Measurements from ENCODE around the gene WIPF1. TPM values are rescaled to one million over a fixed set of nuclear protein-coding genes. Genes with fewer than 3 reads are reported as not detected.

The WIPF1 gene
- total and polyA plus RNA-seq, 8 donors, result 4.7 to 26.8 (median 6.2) TPM

DNA sequence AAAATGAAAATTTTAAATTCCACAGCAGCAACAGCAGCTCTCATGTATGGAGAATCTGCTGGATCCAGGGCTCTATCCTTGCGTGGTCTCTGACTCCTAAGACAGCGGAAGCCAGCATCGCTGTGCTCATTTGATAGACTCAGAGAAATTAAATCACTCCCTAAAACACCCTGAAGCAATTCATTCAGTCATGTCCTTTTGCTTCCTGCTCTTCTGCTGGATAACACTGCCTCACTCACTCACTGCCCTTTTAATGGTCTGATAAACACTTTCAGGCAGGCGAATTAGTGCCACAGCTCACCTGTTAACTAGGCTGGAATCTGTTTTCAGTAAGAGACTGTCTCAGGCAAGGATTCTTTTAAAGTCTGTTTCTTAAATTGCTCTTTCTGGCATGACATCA lies 10.0 kb downstream of the WIPF1 start:
- Histone ChIP-seq H3K4me3 (no peak overlapping the region), H3K27ac (no peak overlapping the region), H3K9me3 (no peaks in the 10 kb centered on the region), H3K36me3 (no peaks in the 10 kb centered on the region), H3K27me3 (no peaks in the 10 kb centered on the region), H3K4me1 (peaks cover 0 to 12% (median 12%) of the 10 kb centered on the region in 3 donors)
- TF ChIP-seq, protein P1, sequence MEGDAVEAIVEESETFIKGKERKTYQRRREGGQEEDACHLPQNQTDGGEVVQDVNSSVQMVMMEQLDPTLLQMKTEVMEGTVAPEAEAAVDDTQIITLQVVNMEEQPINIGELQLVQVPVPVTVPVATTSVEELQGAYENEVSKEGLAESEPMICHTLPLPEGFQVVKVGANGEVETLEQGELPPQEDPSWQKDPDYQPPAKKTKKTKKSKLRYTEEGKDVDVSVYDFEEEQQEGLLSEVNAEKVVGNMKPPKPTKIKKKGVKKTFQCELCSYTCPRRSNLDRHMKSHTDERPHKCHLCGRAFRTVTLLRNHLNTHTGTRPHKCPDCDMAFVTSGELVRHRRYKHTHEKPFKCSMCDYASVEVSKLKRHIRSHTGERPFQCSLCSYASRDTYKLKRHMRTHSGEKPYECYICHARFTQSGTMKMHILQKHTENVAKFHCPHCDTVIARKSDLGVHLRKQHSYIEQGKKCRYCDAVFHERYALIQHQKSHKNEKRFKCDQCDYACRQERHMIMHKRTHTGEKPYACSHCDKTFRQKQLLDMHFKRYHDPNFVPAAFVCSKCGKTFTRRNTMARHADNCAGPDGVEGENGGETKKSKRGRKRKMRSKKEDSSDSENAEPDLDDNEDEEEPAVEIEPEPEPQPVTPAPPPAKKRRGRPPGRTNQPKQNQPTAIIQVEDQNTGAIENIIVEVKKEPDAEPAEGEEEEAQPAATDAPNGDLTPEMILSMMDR (IDR thresholded peaks at IDR 0.05), result no peak
- intact Hi-C loops (cut with DNase I), result no loop called here
- DNase-seq (no peak), ATAC-seq (no peak), FAIRE-seq (no peak)
- WGBS, 2 donors, result 90 to 91% methylated on average over 4 of the region's 4 CpGs

DNA sequence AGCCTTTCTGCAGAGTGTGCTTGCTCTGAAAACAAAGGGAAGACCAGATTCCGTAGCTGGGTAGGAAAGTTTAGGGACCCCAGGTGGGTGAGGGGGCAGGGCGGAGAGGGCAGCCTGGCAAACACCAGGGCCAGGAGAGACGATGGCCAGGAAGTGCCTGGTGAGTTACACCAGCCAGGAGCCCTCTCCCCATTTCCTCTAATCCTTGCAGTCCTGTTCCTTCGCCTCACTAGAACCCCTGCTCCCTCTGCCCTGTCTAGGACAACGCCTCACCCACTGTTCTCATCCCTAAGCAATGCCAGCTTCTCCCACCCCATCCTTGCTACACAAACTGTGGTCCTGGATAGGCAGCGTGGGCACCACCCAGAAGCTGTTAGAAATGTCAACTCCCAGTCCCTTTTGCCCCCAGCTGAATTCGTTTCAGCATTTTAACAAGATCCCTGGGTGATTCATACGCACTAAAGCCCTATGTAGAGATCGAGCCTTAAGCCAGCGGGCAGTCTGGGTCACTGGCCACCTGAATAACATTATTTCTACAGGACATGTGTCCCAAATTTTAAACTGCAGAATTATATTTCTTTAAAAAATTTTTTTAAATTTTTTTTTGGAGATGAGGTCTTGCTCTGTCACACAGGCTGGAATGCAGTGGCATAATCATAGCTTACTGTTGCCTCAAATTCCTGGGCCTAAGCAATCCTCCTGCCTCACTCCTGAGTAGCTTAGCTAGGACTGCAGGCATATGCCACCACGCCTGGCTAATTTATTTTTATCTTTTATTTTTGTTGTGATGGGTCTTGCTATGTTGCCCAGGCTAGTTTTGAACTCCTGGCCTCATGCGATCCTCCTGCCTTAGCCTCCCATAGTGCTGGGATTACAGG lies 10.9 kb downstream of the WIPF1 start:
- intact Hi-C loops (cut with DNase I), result no loop called here
- Histone ChIP-seq H3K27me3 (no peaks in the 10 kb centered on the region), H3K9me3 (no peaks in the 10 kb centered on the region), H3K4me3 (no peak overlapping the region), H3K27ac (no peak overlapping the region), H3K36me3 (no peaks in the 10 kb centered on the region), H3K4me1 (peaks cover 0 to 12% (median 12%) of the 10 kb centered on the region in 3 donors)
- ATAC-seq (no peak), DNase-seq (no peak), FAIRE-seq (no peak)
- TF ChIP-seq, protein P1 (IDR thresholded peaks at IDR 0.05), result no peak
- WGBS, 2 donors, result 92% methylated on average over 12 of the region's 12 CpGs

DNA sequence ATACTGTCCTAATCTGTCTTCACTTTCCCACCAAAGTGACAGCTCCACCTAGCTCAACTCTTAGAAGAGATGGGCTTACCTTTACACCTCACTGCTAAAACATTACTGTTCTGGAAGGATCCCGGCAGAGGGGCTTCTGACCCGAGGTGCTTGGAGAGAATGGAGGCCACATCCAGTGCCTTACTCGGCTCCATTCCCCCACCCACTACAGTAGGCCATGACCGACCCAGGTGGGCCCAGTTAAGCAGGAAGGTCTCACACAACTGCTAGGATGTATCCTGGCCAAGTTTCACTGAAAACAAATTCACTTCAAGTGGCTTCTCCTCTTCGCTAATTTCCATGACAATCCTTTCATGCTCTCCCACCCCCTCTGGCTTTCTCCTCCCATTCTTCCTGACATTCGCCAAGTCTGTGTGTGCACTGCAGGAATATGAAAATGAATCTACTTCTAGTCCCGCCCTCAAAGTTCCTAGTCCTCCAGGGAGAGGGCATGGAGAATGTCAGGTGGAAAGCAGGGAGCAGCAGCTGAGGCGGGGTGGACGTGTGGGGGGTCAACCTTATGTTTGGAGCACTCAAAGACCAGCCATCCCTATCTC lies 11.8 kb downstream of the WIPF1 start:
- FAIRE-seq (no peak), ATAC-seq (no peak), DNase-seq (no peak)
- TF ChIP-seq, protein P1 (IDR thresholded peaks at IDR 0.05), result no peak
- H3K9me3 ChIP-seq, result no peaks in the 10 kb centered on the region
- H3K4me1 ChIP-seq, result peaks cover 0 to 12% (median 12%) of the 10 kb centered on the region in 3 donors
- no peaks in the 10 kb centered on the region for H3K36me3 ChIP-seq
- H3K27ac ChIP-seq, result no peak overlapping the region
- WGBS, 2 donors, result 84 to 87% methylated on average over 9 of the region's 9 CpGs
- no peak overlapping the region for H3K4me3 ChIP-seq
- H3K27me3 ChIP-seq, result no peaks in the 10 kb centered on the region
- intact Hi-C loops (cut with DNase I), result no loop called here

DNA sequence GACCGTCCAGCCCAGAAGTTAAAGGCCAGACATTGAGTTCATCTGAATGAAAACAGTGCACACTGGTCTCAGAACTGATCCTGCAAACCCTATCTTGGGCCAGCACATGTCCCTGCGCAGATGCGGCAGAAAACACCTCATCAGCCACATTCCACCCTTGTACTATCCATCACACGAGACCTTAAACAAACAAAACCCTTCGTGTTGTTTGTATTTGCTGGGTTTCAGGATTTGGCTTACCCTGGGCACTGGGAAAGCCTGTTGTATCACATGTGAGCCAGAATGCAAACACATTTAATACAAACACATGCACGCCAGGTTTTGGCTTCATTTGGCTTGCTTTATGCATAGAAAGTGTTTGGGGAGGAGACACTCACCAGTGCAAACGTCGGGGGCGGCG lies 12.5 kb downstream of the WIPF1 start:
- FAIRE-seq (no peak), DNase-seq (no peak)
- peaks cover 0 to 12% (median 12%) of the 10 kb centered on the region in 3 donors for H3K4me1 ChIP-seq

More for the DNA sequence above, 12.5 kb downstream of the WIPF1 start:
- 13 to 21% methylated on average over 10 of the region's 10 CpGs for WGBS, 2 donors
- no peak overlapping the region for H3K4me3 ChIP-seq
- TF ChIP-seq, protein P1 (IDR thresholded peaks at IDR 0.05), result no peak
- no peaks in the 10 kb centered on the region for H3K27me3 ChIP-seq
- peak; percentile 57 to 86 (median 68) for ATAC-seq
- H3K9me3 ChIP-seq, result no peaks in the 10 kb centered on the region
- intact Hi-C loops (cut with DNase I), result no loop called here
- H3K27ac ChIP-seq, result no peak overlapping the region
- no peaks in the 10 kb centered on the region for H3K36me3 ChIP-seq
